Jurkat, Clone E6-1 (cell line): ENCODE data around the gene UROC1.

Source experiments
- DNase-seq: peaks from one replicate; pipeline ENCODE4 v3.0.0-alpha.2; 2011; ENCODE audit warnings: low read depth, low spot score
- H3K4me3 ChIP-seq: 2 replicates; pipeline ENCODE4 v1.5.1; 2011; ENCODE audit warnings: mild to moderate bottlenecking, low read length, control low read depth, moderate library complexity

UROC1 gene

GRCh38 chr3:126501736-126502135, 15.8 kb downstream of the UROC1 start:
- H3K4me3 ChIP-seq, result no peak overlapping the region
- no peak for DNase-seq

GRCh38 chr3:126501054-126501453, 16.5 kb downstream of the UROC1 start:
- no peak overlapping the region for H3K4me3 ChIP-seq
- DNase-seq, result no peak

GRCh38 chr3:126500016-126500415, 17.6 kb downstream of the UROC1 start:
- DNase-seq, result no peak
- no peak overlapping the region for H3K4me3 ChIP-seq

GRCh38 chr3:126499401-126499800, 18.2 kb downstream of the UROC1 start:
- DNase-seq, result no peak
- H3K4me3 ChIP-seq, result no peak overlapping the region

- no peak overlapping the region for H3K4me3 ChIP-seq
- peak; percentile 55 for DNase-seq
Measured at GRCh38 chr3:126498929-126499328, 18.6 kb downstream of the UROC1 start.

- no peak for DNase-seq
- H3K4me3 ChIP-seq, result no peak overlapping the region
Measured at GRCh38 chr3:126498461-126498860, 19.1 kb downstream of the UROC1 start.

- no peak overlapping the region for H3K4me3 ChIP-seq
- DNase-seq, result no peak
Measured at GRCh38 chr3:126497956-126498355, 19.6 kb downstream of the UROC1 start.

GRCh38 chr3:126496894-126497850, 20.4 kb downstream of the UROC1 start:
- DNase-seq, result peak; percentile 48
- no peak overlapping the region for H3K4me3 ChIP-seq

- no peak for DNase-seq
- no peak overlapping the region for H3K4me3 ChIP-seq
Measured at GRCh38 chr3:126495786-126496185, 21.8 kb downstream of the UROC1 start.

- no peak for DNase-seq
- no peak overlapping the region for H3K4me3 ChIP-seq
Measured at GRCh38 chr3:126494970-126495230, 22.7 kb downstream of the UROC1 start.

GRCh38 chr3:126494204-126494969, 23.2 kb downstream of the UROC1 start:
- DNase-seq, result peak; percentile 38
- H3K4me3 ChIP-seq, result peak overlapping the region; percentile 5; the same call in 1 of the 2 replicates

- peak overlapping the region; percentile 5 for H3K4me3 ChIP-seq
- peak; percentile 83 for DNase-seq
Measured at GRCh38 chr3:126493739-126494138, 23.8 kb downstream of the UROC1 start.

- no peak for DNase-seq
- no peak overlapping the region for H3K4me3 ChIP-seq
Measured at GRCh38 chr3:126493051-126493450, 24.5 kb downstream of the UROC1 start.

GRCh38 chr3:126491221-126492013, 26.2 kb downstream of the UROC1 start:
- DNase-seq, result no peak
- H3K4me3 ChIP-seq, result no peak overlapping the region

- H3K4me3 ChIP-seq, result no peak overlapping the region
- DNase-seq, result no peak
Measured at GRCh38 chr3:126490619-126491018, 27.0 kb downstream of the UROC1 start.

- H3K4me3 ChIP-seq, result no peak overlapping the region
- no peak for DNase-seq
Measured at GRCh38 chr3:126488886-126489569, 28.5 kb downstream of the UROC1 start.

GRCh38 chr3:126488185-126488584, 29.4 kb downstream of the UROC1 start:
- no peak overlapping the region for H3K4me3 ChIP-seq
- no peak for DNase-seq

- DNase-seq, result no peak
- H3K4me3 ChIP-seq, result no peak overlapping the region
Measured at GRCh38 chr3:126487151-126487771, 30.3 kb downstream of the UROC1 start.
